Transverse colon (tissue), 4 donors: Measurements from ENCODE around the gene B3GALT5. TPM values are rescaled to one million over a fixed set of nuclear protein-coding genes. Genes with fewer than 3 reads are reported as not detected.

ENCODE experiments used
- DNase-seq: peaks from one replicate; pipeline ENCODE4 v3.0.0-alpha.2; 2019
- H3K27ac ChIP-seq, 4 donors: fragments of 200-600 bp; sonication (generic); 2 replicates each; pipeline ENCODE4 v1.5.1; 2016 to 2018; ENCODE audit warnings: inconsistent platforms in 4 of 4
- H3K27me3 ChIP-seq: fragments of 200-600 bp; sonication (generic); 2 replicates; pipeline ENCODE4 v1.5.1; 2017; ENCODE audit warnings: inconsistent platforms
- H3K36me3 ChIP-seq, 4 donors: fragments of 200-600 bp; sonication (generic); 2 replicates each; pipeline ENCODE4 v1.5.1; 2017 to 2019; ENCODE audit warnings: inconsistent platforms in 4 of 4
- H3K4me1 ChIP-seq, 4 donors: fragments of 200-600 bp; sonication (generic); 2 replicates each; pipeline ENCODE4 v1.5.1; 2017 to 2020; ENCODE audit warnings: inconsistent platforms in 4 of 4
- H3K4me3 ChIP-seq, 4 donors: fragments of 200-600 bp; sonication (generic); 1 replicate in 1 of 4; 2 replicates in 3 of 4; pipeline versions ENCODE4 v1.5.1 to v1.6.1; 2017 to 2019; ENCODE audit warnings: inconsistent platforms in 4 of 4
- H3K9me3 ChIP-seq, 2 donors: fragments of 200-600 bp; sonication (generic); 2 replicates each; pipeline ENCODE4 v1.5.1; 2017 to 2019; ENCODE audit warnings: inconsistent platforms in 2 of 2
- CTCF ChIP-seq, 5 experiments: fragments of 200-600 bp in 3 of 5; fragments of 450-650 bp in 2 of 5; sonication (generic) in 3 of 5; IDR thresholded peaks; 1 replicate in 2 of 5; 2 replicates in 3 of 5; pipeline ENCODE4 v1.5.1; 2016 to 2017; ENCODE audit warnings: antibody characterized with exemption in 5 of 5, inconsistent platforms in 3 of 5, mild to moderate bottlenecking in 2 of 5, moderate library complexity in 1 of 5
- EP300 ChIP-seq: sonication (generic); formaldehyde crosslinking; IDR thresholded peaks from one replicate; pipeline ENCODE4 v1.6.1; 2017; ENCODE audit warnings: antibody characterized with exemption, low read depth
- POLR2A ChIP-seq: fragments of 450-650 bp; IDR thresholded peaks from one replicate; pipeline ENCODE4 v1.6.1; 2016; ENCODE audit warnings: antibody characterized with exemption, mild to moderate bottlenecking, moderate library complexity
- POLR2AphosphoS5 ChIP-seq, 3 donors: sonication (generic); formaldehyde crosslinking; IDR thresholded peaks; one replicate each; pipeline ENCODE4 v1.6.1; 2016; ENCODE audit warnings: antibody characterized with exemption in 3 of 3
- WGBS, 2 donors: methylation state at CpG; one replicate each; pipeline ENCODE4 v1.1.5; 2018; ENCODE audit warnings: low coverage in 1 of 2; 5-methylcytosine and 5-hydroxymethylcytosine counted together
- in situ Hi-C, 4 donors: fragments of 200-750 bp; cut with MboI; loops; one replicate each; pipeline versions ENCODE4 v1.15.0 to v1.15.1; 2017; ENCODE audit warnings: low sequenced_read_pairs in 3 of 4, low pct_ligation_motif_present in 1 of 4, low pct_unique_long_range_greater_than_20kb in 1 of 4
- intact Hi-C: fragments of 100-400 bp; cut with DNase I; formaldehyde crosslinking; loops from one replicate; pipeline ENCODE4 v1.15.1; 2023; ENCODE audit warnings: low total_unique reads
- total RNA-seq, 4 donors: library from RNA; depleted of rRNA; stranded (reverse); fragments of >200 nt; gene quantifications; one replicate each; pipeline ENCODE4 v1.1.0, GENCODE V29; 2016

Gene B3GALT5
- total RNA-seq, 4 donors from 2014 or later, result 31.4 to 81.9 (median 44.0) TPM

GRCh38 chr21:39656209-39656608 lies 43.5 kb downstream of the B3GALT5 start:
- Histone ChIP-seq H3K4me1 (peaks cover 8 to 56% (median 24%) of the 10 kb centered on the region in 4 donors), H3K27ac (peak overlapping the region; percentile 25 to 57 (median 48)), H3K9me3 (peaks cover 4 to 6% of the 10 kb centered on the region in 2 donors), H3K27me3 (no peaks in the 10 kb centered on the region), H3K4me3 (no peak overlapping the region), H3K36me3 (no peaks in the 10 kb centered on the region)
- intact Hi-C loops, result no loop called here
- TF ChIP-seq CTCF (IDR thresholded peaks at IDR 0.05) (no peak), EP300 (no peak), POLR2A (no peak), POLR2AphosphoS5 (IDR thresholded peaks at IDR 0.05) (no peak)
- WGBS, 2 donors, result 87 to 100% methylated on average over 1 to 8 of the region's 8 CpGs
- DNase-seq, result no peak
- in situ Hi-C loops, result no loop called here

- Histone ChIP-seq H3K27ac (peak overlapping the region; percentile 38 to 71 (median 56)), H3K27me3 (no peaks in the 10 kb centered on the region), H3K9me3 (peaks cover 4 to 6% of the 10 kb centered on the region in 2 donors), H3K4me3 (peak overlapping the region in 1 of 4 donors; percentile 30), H3K36me3 (no peaks in the 10 kb centered on the region), H3K4me1 (peaks cover 8 to 52% (median 24%) of the 10 kb centered on the region in 4 donors)
- in situ Hi-C loops, result no loop called here
- 90% methylated on average over 4 to 5 of the region's 5 CpGs for WGBS, 2 donors
- no peak for TF ChIP-seq CTCF (IDR thresholded peaks at IDR 0.05)
- no peak for TF ChIP-seq POLR2A
- TF ChIP-seq EP300, result no peak
- no peak for DNase-seq
- intact Hi-C loops, result no loop called here
These were observed 44.5 kb downstream of the B3GALT5 start for GRCh38 chr21:39657091-39657689.

- 71 to 80% methylated on average over 2 of the region's 2 CpGs for WGBS, 2 donors
These were observed 45.3 kb downstream of the B3GALT5 start for GRCh38 chr21:39658066-39658465.

More at GRCh38 chr21:39658066-39658465, 45.3 kb downstream of the B3GALT5 start:
- Histone ChIP-seq H3K4me3 (peak overlapping the region in 1 of 4 donors; percentile 30), H3K27ac (peak overlapping the region; percentile 41 to 71 (median 56)), H3K9me3 (peaks cover 4 to 5% of the 10 kb centered on the region in 2 donors), H3K36me3 (no peaks in the 10 kb centered on the region), H3K27me3 (no peaks in the 10 kb centered on the region), H3K4me1 (peaks cover 8 to 52% (median 24%) of the 10 kb centered on the region in 4 donors)
- DNase-seq, result no peak
- intact Hi-C loops (no loop called here), in situ Hi-C loops (no loop called here)
- TF ChIP-seq POLR2AphosphoS5 (IDR thresholded peaks at IDR 0.05), result no peak
- TF ChIP-seq EP300, result no peak
- TF ChIP-seq POLR2A, result no peak
- no peak for TF ChIP-seq CTCF (IDR thresholded peaks at IDR 0.05)
